Activated T-helper 9 cell treated with anti-CD3 and anti-CD28 coated beads, Interleukin-2, amount 50 U/mL, for 16 hours (primary cell): Measurements from ENCODE around the gene ANKRD66.
"Not testable (repeated sequence)": the region's sequence is repeated elsewhere in the genome, so short reads cannot be mapped to it uniquely, and the experiment has no call there.

ENCODE experiments used
- DNase-seq: peaks from one replicate; pipeline ENCODE4 v3.0.0-alpha.2; 2020; ENCODE audit warnings: low read depth

Gene ANKRD66

DNA sequence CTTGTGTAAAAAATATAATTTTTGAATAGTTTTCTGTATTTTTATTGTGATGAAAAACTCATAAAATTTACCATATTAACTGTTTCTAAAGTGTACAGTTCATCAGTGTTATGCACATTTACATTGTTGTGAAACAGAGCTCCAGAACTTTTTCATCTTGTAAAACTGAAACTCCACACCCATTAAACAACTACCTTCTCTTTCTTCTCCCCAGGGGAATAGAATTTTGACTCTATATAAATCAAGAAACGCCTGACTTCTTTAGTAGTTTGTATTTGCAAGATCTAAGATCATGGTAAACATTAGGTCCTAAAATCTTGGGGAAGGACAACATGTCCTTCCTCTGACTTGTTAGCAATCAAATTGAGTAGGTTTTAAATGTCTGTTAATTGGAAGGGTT, 9.1 kb downstream of the ANKRD66 start:
- no peak for DNase-seq

DNA sequence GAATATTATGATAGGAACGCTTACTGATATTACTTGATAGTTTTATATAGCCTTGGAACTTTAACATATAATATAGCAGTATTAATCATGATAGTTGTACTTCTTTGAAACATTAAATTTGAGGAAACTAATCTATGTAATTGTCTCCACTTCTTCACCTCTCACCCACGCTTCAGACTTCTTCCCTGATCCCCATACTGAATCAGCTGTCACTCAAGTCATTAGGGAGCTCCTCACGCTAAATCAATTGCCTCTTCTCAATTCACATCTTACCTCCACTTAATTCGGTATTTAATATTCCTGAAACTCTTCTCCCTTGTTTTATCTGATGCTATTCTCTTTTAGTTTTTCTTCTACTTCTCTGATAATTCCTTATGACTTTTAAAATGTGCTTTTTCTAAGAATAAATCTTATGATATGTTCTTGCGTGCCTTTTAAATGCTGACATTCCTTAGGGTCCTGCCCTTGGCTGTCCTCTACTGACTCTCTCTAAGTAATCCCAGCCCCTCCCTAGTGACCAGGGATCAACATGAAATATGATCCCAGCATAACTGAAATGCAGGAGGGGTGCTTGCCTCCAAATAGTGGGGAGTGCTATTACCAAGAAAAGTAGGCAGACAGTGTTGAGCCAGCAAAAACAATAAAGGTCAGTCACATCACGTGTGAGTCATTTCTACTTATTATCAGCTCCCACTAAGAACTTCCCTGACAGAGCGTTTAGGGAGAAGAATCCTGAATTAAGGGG, 9.9 kb downstream of the ANKRD66 start:
- DNase-seq, result no peak

DNA sequence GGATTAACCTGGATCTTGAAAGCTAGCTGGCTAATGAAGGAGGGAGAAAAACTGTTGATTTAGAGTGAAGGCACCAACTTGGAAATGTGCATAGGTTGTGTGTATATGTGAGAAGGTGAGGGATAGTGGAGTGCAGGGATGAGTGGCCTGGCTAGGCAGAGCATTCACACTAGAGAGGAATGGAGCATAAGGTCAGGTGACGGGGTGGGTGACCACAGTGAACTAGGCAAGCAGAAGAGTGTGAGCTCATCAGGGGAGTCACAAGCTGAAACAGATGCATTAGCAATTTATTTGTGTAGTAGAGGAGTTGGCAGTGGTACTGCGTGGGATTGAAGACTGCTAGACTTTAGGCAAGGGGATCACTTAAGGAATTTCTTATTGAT, 10.5 kb downstream of the ANKRD66 start:
- no peak for DNase-seq

DNA sequence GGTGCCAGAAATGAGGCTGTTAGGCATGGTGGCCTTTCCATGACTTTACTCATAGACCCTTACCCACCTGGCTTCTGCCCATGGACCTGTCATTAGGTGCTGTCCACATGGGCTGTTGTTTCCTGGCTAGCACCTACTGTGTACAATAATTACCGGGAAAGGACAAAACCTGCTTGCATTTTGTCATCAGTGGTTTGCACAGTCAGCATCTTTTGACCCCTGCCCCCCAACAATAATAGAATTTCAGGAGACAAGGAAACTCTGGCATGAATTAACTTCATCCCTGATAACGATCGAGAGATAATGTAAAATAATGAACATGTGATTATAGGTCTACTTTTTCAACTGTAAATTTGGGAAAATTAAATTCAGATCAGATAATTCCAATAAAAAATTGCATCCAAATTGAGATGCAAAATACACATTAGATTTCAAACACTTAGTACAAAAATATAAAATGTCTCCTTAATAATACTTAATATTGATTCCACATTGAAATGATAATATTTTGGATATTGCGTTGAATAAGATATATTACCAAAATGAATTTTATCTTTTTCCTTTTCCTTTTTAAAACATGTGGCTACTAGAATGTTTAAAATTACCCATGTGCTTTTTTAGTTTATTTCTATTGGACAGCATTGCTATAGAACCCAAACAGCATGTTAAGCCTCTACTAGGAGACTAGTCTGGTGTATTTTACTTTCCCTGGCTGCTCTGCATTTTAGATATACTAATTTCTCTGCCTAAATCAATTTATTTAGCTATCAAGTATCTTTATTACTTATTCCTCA, 12.4 kb downstream of the ANKRD66 start:
- DNase-seq, result no peak

DNA sequence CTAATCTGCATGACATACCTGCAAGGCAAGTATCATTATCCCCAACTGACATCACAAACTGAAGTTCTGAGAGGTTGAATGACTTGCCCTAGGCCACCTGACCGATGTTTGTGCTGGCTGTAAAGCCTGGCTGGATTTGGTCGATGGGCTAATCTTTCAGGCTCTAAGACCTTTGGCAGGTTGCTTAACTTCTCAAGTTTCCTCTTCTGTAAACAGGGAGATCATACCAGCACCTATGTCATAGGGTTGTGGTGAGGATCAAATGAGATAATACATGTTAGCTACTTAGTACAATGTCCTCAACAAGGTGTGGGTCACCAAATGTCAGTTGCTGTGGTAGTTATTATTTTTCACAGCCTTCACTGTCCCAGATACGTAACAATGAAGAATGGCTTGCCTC, 14.2 kb downstream of the ANKRD66 start:
- DNase-seq, result no peak

DNA sequence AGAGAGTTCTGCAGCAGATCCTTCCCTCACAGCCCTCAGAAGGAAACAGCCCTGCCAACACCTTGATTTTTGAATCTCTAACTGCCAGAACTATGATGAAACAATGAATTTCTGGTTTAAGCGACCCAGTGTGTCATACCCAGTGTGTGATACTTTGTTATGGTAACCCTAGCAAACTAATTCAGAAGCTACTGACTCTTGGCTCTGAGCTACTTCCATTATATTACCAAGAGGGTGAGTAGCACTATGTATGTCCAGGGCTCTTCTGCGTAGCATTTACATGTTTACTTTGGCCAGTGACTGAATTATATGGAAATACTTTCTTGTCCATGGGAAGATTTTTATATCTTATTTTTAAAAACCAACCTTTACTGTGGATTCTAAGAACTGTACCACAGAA, 16.7 kb downstream of the ANKRD66 start:
- DNase-seq, result no peak

DNA sequence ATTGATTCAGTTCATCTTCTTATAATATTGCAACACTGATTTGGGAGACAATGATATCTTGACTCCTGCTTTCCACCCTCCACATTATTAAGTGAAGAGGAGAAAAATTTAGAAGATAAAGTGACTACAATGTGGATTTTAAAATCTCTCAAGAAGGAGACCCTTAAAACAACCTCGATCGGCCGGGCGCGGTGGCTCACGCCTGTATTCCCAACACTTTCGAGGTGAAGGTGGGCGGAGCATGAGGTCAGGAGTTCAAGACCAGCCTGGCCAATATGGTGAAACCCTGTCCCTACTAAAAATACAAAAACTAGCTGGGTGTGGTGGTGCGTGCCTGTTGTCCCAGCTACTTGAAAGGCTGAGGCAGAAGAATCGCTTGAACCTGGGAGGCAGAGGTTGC, 17.5 kb downstream of the ANKRD66 start:
- not testable (repeated sequence) for DNase-seq

DNA sequence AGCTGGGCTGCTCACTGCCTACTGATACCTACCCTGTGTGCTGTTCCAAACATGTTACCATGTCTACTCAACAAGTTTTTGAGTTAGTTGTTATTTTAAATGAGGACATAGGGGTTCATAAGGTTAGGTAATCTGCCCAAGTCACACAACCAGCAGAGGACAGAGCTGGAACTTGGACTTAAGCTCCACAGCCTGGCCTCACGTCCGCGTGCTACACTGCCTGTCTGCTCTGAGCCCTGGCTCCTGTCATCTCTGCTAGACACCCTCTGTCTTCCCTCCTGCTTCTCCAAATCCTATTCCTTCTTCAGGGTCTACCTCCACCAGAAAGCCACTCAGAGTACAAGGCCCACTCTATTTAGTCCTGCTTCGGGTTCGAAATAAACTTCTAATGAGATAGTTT, 18.2 kb downstream of the ANKRD66 start:
- DNase-seq, result no peak

DNA sequence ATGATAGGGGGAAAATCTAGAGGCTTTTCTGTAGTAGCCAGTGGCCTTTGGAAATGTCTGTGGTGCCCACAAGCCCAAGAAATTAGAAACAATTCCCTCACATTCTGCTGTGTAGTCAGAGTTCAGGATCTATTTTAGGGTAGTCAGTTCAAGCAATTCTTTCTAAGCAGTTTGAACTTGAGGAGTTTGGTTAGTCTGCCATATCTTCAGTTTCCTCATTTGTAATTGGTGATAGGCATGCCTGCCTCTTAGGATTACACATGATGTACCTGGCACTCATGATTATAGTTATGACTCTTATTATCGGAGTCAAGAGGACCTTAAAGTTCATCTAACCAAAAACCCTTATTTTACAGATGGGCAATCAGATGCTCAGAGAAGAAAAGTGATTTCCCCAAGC, 25.3 kb downstream of the ANKRD66 start:
- DNase-seq, result no peak

DNA sequence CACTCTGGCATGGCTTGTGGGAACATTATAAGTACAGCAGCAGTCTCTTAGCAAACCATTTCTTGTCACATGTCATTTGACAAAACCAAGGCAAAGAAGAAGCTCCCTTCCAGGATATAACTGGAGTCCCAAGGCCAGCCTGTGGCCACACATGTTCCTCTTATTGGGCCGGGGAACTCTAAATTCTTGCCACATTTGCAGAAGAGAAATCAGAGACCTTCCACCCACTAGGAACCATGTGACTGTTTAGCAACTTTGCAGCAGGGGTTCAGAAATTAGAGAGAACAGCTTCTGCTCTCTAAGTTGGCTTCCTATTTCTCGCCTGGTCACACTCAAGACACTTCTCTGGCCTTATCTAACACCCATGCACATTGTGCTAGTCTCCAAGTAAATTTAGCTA, 26.0 kb downstream of the ANKRD66 start:
- no peak for DNase-seq

DNA sequence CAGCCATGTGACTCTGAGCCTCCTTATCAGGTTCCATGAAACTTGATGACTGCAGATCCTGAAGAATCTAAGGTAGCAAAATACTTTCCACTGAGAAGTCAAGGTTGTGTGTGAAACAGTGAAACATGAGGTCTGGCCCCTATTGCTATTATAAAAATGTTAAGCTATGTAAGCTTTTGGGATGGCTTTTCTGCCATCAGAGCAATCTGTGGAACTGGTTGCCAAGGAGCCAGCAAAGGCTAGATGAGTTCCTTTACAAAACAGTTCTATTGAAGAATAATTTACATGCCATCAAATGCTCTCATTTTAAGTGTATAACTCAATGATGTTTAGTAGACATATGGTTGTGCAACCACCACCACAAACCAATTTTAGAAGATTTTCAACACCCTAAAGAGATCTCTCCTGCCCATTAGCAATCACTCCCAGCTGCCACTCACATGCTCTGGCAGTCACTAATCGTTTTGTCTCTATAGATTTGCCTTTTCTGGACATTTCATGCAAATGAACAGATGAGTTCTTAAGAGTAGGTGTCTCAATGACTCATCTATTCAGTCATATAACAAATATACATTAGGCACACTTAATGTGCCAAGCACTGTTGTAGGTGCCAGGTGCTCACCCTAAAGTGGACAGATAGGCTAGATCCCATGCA, 26.6 kb downstream of the ANKRD66 start:
- DNase-seq, result no peak

DNA sequence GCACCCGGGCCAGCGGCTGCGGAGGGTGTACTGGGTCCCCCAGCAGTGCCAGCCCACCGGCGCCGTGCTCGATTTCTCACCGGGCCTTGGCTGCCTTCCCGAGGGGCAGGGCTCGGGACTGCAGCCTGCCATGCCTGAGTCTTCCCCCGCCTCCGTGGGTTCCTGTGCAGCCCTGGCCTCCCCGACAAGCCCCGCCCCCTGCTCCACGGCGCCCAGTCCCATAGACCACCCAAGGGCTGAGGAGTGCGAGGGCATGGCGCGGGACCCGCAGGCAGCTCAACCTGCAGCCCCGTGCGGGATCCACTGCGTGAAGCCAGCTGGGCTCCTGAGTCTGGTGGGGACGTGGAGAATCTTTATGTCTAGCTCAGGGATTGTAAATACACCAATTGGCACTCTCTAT, 28.0 kb downstream of the ANKRD66 start:
- DNase-seq, result not testable (repeated sequence)

DNA sequence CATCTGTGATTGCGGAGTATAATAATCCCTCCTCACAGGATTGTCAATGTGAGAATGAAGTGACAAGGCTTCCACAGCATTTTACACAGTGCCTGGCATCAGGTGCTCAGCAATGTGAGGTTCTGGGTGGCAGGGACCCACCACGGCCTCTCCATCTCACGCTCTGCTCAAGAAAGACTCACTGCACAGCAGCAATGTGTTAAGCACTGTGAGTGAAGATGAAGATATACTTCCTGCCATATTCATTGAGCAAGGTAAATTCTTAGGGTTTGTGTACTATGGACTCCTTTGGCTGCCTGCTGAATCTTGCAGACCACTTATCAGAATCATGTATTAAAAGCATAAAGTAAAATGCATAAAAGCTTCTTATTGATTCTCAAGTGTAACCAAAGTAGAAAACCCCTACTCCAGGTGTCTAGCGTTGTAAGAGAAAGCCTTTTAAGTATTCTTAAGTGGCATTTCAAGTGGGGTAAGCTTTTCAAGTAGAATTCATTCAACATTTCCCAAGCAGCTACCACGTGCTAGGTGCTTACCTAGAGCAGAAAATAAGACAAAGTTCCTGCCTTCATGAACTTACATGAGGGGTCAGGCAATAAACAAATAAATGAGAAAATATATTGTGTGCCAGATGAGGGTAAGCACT, 29.5 kb downstream of the ANKRD66 start:
- DNase-seq, result no peak

DNA sequence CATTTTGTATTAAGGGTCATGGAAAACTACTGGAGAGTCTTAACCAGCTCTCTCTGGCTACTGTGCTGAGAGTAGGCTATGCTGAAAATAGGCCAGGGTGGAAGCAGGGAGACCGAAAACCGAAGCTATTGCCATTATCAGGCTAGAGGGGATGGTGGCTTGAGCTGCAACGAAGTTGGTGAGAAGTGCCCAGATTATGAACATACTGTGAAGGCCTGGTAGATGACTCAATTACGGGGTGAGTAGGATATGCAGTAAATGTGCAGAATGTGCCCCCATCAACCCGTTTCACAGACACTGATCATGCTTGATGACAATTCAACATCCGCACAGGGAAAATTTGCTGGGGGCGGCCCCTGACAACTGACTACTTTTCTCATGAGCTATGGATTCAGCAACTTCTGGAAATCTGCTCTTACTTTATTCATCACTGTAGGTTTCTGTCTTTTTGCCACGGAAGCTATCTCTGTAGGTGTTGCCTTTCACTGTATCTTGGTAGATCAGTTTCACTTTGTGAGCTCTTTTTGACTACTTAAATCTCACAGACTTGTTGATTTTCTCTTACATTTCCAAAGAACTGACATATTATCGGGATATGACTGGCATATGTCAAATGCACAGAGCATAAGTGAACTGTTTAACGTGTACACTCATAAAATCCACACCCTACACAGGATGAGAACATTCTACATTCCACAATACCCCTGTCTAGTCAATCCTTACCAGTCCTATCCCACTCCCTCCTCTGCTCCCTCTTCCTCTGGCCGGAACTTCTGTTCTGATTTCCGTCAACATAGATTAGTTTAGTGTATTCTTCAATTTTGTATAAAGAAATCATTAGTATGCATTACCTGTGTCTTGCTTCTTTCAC, 31.0 kb downstream of the ANKRD66 start:
- no peak for DNase-seq

DNA sequence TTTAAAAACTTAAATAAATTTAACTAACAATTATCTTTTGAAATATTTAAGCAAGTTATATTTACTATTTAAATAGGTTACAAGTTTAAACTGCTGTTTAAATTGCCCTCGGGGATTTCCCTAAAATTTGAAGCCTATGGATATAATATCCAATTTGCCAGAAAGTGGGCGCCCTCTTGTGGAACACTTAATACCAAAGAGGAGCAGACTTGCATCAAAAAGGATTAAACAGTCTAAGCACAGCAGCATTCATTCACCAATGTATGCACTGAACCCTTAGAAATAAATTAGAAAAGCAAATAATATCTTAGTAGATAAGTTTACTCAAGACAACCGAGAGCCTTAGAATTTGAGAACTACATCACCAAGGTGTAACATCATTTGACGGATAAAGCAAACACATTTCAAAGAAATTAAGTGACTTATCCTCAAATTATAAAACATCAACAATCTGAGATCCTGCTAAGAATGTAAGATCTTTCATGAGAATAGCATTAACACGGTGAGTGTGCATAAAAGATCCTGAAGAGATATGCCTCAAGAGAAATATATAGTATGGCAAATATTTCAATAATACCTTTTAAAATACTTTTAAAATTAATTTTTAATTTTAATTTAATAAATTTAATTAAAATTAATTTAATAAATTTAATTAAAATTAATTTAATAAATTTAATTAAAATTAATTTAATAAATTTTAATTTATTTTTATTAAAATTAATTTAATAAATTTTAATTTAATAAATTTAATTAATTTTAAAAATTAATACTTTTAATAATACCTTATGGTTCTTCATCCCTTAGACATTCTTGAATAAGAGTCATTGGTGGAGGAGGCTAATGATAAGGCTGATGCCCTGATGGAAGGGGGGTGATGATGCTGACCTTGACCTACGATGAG, 35.0 kb downstream of the ANKRD66 start:
- no peak for DNase-seq

DNA sequence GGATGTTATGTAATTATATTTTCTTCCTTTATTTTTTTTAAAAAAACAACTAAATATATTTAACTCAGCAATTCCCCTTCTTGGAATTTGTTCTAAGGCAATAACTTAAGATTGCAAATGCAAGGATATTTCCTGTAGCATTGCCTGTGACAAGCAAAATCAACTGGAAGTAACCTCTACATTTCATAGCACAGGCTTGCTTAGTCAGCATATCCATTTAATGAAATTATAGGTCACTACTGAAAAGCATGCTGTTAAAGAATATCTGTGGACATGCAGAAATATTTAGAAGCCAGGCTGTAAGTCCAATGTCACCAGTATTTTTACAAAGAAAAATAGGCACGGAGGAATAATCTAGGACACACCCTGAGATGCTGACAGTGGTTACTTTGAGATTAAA, 37.8 kb downstream of the ANKRD66 start:
- DNase-seq, result no peak

DNA sequence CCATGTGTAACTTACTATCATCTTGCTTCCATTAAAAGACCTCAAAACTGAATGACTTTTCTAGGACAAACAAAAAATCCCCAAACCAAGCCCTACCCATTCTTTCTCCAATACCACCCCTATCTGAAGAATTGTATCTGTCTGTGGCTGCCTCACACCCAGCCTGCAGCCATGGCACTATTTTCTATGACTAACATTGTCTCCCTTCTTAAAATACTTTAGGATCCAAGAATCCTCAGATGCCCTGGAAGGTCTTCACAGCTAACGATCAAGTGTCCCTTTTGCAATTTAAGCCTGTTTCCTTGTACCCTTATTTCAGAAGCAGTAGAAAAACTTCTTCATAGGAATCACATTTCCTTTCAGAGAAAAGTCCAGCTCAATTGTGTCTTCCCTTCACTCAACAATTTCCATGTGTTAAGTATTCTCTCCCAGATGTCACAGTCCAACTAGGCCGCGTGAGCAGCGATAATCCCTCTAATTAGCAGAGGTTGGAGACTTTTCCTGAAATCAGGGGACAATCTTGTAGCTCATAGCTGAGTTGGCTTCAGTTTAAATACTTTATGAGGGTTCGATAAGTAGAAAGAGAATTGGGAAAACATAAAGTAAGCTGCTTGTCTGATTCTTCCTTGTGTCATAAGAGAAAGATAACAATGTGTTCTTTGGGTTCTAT, 41.3 kb downstream of the ANKRD66 start:
- no peak for DNase-seq

DNA sequence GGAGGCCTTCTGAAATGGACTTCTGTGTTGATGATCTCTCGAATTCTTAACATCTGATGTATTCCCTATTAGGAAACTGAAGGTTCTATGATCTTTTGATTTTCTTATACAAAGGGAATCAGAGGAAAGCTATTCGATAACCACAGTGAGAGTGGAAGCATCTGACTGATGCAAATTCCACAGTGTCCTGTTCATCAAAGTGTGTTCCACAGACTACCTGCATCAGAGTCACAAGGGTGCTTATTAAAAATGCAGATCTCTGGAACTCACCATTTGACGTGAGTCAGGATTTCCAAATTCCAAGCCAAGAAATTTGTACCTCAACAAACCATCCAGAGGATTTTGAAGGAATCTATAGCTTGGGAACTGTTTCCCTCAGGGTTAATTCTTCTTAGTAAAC, 42.1 kb downstream of the ANKRD66 start:
- DNase-seq, result no peak

DNA sequence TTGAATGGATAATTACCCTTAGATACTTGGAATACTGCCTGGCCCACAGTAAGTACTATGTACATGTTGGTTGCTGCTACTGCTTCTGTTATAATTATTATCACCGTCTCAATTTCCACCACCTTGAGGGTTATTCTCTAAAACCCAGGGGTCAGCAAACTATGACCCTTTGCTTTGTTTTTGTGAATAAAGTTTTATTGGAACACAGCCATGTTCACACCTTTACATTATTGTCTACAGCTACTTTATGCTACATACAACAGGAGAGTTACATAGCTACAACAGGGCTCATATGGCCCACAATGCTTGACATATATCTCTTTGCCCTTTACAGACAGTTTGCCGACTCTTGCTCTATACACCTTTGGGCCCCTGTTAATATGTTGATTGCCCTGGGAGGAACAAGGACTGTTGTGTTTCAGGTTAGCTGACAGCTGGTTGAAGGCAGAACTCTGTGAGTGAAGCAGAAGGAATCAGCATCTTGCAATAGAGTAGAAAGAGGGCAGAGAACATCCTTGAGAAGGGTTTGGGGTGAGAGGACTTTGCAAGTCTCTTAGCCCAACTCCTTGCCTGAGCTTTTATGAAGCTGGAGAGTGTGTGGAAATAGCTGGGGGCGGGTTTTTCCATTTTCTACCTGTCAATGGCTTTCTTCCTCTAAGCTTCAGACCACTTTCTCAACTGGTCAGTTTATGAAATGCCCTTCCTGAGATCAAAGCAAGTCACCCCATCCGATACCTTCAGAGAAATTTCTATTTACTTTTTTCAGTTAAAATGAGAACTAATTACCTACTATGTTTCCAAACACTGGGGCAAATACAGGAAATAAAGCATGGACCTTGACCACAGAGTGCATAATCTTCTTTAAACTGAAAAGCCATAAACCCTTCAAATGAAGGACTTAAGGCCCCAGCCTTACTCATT, 43.0 kb downstream of the ANKRD66 start:
- no peak for DNase-seq
